ENCODE measurements around the gene DMAC2L.

DNA sequence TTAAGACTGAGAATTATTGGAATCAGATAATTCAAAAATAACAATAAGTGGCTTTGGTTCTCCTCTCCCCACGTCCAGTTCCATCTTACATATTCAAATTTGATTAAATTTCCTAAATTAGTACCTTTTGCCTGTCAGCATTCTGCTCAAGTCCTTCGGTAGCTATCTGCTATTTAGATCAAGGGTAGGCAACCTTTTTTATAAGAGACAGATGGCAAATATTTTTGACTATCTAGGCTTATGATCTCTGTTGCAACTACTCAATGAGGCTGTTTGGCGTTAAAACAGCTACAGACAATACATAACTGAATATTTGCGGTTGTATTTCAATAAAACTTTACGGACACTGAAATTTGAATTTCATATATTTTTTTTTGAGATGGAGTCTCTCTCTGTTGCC is 21.8 kb upstream of the DMAC2L start:
- TF ChIP-seq, protein P1, sequence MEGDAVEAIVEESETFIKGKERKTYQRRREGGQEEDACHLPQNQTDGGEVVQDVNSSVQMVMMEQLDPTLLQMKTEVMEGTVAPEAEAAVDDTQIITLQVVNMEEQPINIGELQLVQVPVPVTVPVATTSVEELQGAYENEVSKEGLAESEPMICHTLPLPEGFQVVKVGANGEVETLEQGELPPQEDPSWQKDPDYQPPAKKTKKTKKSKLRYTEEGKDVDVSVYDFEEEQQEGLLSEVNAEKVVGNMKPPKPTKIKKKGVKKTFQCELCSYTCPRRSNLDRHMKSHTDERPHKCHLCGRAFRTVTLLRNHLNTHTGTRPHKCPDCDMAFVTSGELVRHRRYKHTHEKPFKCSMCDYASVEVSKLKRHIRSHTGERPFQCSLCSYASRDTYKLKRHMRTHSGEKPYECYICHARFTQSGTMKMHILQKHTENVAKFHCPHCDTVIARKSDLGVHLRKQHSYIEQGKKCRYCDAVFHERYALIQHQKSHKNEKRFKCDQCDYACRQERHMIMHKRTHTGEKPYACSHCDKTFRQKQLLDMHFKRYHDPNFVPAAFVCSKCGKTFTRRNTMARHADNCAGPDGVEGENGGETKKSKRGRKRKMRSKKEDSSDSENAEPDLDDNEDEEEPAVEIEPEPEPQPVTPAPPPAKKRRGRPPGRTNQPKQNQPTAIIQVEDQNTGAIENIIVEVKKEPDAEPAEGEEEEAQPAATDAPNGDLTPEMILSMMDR (IDR thresholded peaks at IDR 0.05), result no peak
- no peak for TF ChIP-seq POLR2AphosphoS5 (IDR thresholded peaks at IDR 0.05; ENCODE audit: low read depth, low read length)
- TF ChIP-seq, protein P2, sequence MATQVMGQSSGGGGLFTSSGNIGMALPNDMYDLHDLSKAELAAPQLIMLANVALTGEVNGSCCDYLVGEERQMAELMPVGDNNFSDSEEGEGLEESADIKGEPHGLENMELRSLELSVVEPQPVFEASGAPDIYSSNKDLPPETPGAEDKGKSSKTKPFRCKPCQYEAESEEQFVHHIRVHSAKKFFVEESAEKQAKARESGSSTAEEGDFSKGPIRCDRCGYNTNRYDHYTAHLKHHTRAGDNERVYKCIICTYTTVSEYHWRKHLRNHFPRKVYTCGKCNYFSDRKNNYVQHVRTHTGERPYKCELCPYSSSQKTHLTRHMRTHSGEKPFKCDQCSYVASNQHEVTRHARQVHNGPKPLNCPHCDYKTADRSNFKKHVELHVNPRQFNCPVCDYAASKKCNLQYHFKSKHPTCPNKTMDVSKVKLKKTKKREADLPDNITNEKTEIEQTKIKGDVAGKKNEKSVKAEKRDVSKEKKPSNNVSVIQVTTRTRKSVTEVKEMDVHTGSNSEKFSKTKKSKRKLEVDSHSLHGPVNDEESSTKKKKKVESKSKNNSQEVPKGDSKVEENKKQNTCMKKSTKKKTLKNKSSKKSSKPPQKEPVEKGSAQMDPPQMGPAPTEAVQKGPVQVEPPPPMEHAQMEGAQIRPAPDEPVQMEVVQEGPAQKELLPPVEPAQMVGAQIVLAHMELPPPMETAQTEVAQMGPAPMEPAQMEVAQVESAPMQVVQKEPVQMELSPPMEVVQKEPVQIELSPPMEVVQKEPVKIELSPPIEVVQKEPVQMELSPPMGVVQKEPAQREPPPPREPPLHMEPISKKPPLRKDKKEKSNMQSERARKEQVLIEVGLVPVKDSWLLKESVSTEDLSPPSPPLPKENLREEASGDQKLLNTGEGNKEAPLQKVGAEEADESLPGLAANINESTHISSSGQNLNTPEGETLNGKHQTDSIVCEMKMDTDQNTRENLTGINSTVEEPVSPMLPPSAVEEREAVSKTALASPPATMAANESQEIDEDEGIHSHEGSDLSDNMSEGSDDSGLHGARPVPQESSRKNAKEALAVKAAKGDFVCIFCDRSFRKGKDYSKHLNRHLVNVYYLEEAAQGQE (IDR thresholded peaks at IDR 0.05; ENCODE audit: insufficient read depth in 1 of 2, low read depth in 2 of 2, low read length in 1 of 2), result no peak
